ENCODE results near the gene PLA2G4E.

The PLA2G4E gene

DNA sequence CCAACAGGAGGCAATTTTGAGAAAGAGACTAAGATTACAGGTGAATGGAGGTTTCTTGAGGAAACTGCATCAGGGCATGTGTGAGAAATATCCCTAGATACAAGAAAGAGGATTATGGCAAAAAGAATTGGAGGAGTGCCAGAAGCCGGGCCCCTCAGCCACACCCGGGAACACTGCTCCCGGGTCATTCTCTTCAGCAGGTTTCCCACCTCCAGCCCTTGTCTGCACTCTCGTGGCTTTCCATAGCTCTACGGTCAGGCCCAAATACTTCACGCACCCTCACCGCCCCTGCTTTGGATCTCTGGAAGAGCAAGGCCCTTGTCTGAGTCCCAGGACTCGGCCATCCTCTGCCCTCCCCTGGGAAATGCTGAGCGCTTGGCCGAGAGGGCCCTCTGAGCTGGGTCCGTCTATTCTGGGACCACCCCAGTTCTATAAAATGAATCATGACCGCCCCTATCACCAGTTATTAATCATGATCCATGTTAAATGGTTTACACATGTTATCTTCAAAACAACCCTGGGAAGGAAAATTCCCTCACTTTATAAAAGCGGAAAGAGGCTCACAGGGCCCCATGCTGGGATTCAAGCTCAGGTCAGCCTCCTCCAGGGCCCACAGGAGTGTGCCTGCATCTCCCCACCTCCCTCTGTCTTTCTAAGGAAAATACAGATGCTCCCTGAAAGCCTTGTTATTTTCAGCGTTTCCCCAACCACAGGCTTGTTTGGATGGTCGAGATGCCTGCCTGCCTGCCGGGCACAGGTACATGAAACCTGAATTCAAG is 88.1 kb downstream of the PLA2G4E start:
- DNase-seq, result no peak

DNA sequence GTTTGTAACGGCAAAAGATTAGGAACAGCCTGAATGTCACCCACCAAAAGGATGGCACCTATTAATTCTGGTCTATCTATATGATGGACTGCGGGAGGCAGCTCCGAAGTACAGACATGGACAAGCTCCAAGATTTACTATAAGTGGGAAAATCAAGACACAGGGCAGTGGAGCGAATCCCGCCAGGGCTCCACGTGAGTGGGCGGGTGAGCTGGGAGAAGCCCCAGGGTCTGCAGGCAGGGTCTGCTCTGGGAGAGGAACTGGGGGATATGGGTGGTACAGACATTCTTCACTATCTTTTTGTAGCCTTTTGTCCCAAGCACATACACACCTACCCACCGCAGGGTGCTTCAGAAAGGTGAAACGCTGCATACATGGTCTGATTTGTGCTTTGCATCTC is 88.7 kb downstream of the PLA2G4E start:
- no peak for DNase-seq
